NB4 (cell line): ENCODE results near the gene CNTN5.

ENCODE experiments used
- MYC ChIP-seq: IDR thresholded peaks from 2 replicates; pipeline ENCODE4 v1.6.1; 2011; ENCODE audit warnings: low read depth, low read length
- POLR2A ChIP-seq: IDR thresholded peaks from 2 replicates; pipeline ENCODE4 v1.6.1; 2011; ENCODE audit warnings: mild to moderate bottlenecking; ENCODE audit not compliant: insufficient read length; ENCODE audit errors: extremely low read depth

DNA sequence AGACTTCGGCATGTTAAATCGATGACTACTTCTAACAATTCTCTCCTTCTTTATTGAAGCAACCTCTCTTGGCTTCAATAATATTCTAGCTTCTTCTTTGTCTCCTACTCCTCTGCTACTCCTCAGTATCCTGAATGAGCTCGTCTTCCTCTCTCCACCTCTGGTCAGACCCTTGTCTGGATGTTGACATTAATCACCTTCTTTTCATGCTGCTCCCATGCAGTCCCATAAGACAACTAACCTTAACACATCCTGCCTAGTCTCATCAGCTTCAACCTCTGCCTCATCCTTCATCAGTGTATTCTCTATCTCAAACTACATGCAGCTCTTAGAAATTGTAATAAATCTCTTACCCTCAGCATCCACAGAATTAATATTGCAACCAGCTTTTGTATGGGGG lies 695.6 kb downstream of the CNTN5 start:
- TF ChIP-seq MYC = no peak
- no peak for TF ChIP-seq POLR2A
